HCT116 (cell line): ENCODE data around the gene ACSL6. TPM values are rescaled to one million over a fixed set of nuclear protein-coding genes. Genes with fewer than 3 reads are reported as not detected.

Experiments
- ATAC-seq: fragments of 200-7000 bp; cut with Tn5 transposase; 2 replicates; pipeline ENCODE4 v1.9.1; 2020; ENCODE audit warnings: mild to moderate bottlenecking, moderate library complexity
- BruUV-seq: library from RNA; stranded (reverse); fragments of 400-500 nt; replicated peaks from 2 replicates; lab custom pipeline; 2021; lab: Mats Ljungman, UMichigan
- CTCF ChIA-PET: fragments of 300-600 bp; sonication (Branson Sonifier 250); formaldehyde crosslinking; loops from one replicate; lab custom pipeline; 2021; ENCODE audit warnings: antibody characterized with exemption; lab: Charles Lee
- POLR2A ChIA-PET: fragments of 300-600, 350-600 bp; sonication (Branson Sonifier 250); formaldehyde crosslinking; loops from one replicate; lab custom pipeline; 2021; ENCODE audit warnings: antibody characterized with exemption; lab: Charles Lee
- RAD21 ChIA-PET, 2 experiments: fragments of 300-600 bp; sonication (Branson Sonifier 250); formaldehyde crosslinking; loops; one replicate each; lab custom pipeline; 2023; ENCODE audit warnings: low total read pairs in 2 of 2; ENCODE audit not compliant: uncharacterized antibody in 2 of 2, unreplicated experiment in 2 of 2, low non-redundant PET in 1 of 2; lab: Charles Lee
- DNase-seq: peaks from one replicate; pipeline ENCODE4 v3.0.0-alpha.2; 2010; ENCODE audit warnings: low read depth, low spot score
- H2AFZ ChIP-seq: fragments of 200-600 bp; shearing (Covaris generic), sonication (generic); 2 replicates; pipeline ENCODE4 v1.6.1; 2017; ENCODE audit warnings: low read depth, mixed run types, mixed read lengths, antibody characterized with exemption, low read length; ENCODE audit not compliant: poor library complexity, severe bottlenecking
- H3K27ac ChIP-seq: 2 replicates; pipeline ENCODE4 v1.5.1; 2012; ENCODE audit warnings: low read depth, low read length
- H3K27me3 ChIP-seq: fragments of 200-600 bp; sonication (generic); 2 replicates; pipeline ENCODE4 v1.6.1; 2016; ENCODE audit warnings: mixed run types, low read length, mixed read lengths; ENCODE audit not compliant: insufficient read depth
- H3K36me3 ChIP-seq, 2 experiments: fragments of 200-500 bp in 1 of 2; fragments of 200-600 bp in 1 of 2; sonication (Bioruptor generic) in 1 of 2; sonication (generic) in 1 of 2; 2 replicates each; pipeline versions ENCODE4 v1.5.1 to v1.6.1; 2014 to 2016; ENCODE audit warnings: low read length in 2 of 2, inconsistent platforms in 1 of 2, mixed read lengths in 1 of 2, mixed run types in 1 of 2; ENCODE audit not compliant: insufficient read depth in 2 of 2, control insufficient read depth in 1 of 2
- H3K4me1 ChIP-seq, 2 experiments: fragments of 200-600 bp in 1 of 2; sonication (generic) in 1 of 2; 2 replicates each; pipeline versions ENCODE4 v1.5.1 to v1.6.1; 2012 to 2017; ENCODE audit warnings: low read length in 2 of 2, inconsistent platforms in 1 of 2, mild to moderate bottlenecking in 1 of 2, mixed read lengths in 1 of 2, mixed run types in 1 of 2, moderate library complexity in 1 of 2; ENCODE audit not compliant: insufficient read depth in 2 of 2, control insufficient read depth in 1 of 2
- H3K4me2 ChIP-seq: fragments of 200-600 bp; sonication (generic); 2 replicates; pipeline ENCODE4 v1.6.1; 2017; ENCODE audit warnings: mixed run types, low read length, mixed read lengths
- H3K4me3 ChIP-seq, 2 experiments: fragments of 200-600 bp in 1 of 2; sonication (generic) in 1 of 2; replicated peaks in 1 of 2; 2 replicates each; pipeline ENCODE4 v1.5.1; 2011 to 2016; ENCODE audit warnings: low read length in 2 of 2, control low read depth in 1 of 2, low read depth in 1 of 2, mild to moderate bottlenecking in 1 of 2, mixed read lengths in 1 of 2, mixed run types in 1 of 2
- H3K79me2 ChIP-seq: fragments of 200-600 bp; sonication (generic); 2 replicates; pipeline ENCODE4 v1.6.1; 2017; ENCODE audit warnings: mild to moderate bottlenecking, mixed run types, low read length, moderate library complexity, mixed read lengths; ENCODE audit not compliant: insufficient read depth
- H3K9ac ChIP-seq: fragments of 200-600 bp; sonication (generic); 2 replicates; pipeline ENCODE4 v1.6.1; 2016; ENCODE audit warnings: low read length, mixed read lengths
- H3K9me2 ChIP-seq: fragments of 200-600 bp; sonication (generic), shearing (Covaris generic); 2 replicates; pipeline ENCODE4 v1.6.1; 2017; ENCODE audit warnings: mixed run types, mild to moderate bottlenecking, moderate library complexity; ENCODE audit not compliant: insufficient read depth
- H3K9me3 ChIP-seq, 2 experiments: fragments of 200-500 bp in 1 of 2; fragments of 200-600 bp in 1 of 2; sonication (Bioruptor generic) in 1 of 2; sonication (generic) in 1 of 2; 2 replicates each; pipeline ENCODE4 v1.6.1; 2014 to 2017; ENCODE audit warnings: low read length in 2 of 2, mixed read lengths in 2 of 2, inconsistent platforms in 1 of 2, low read depth in 1 of 2, mild to moderate bottlenecking in 1 of 2, mixed run types in 1 of 2, moderate library complexity in 1 of 2; ENCODE audit not compliant: control insufficient read depth in 1 of 2, insufficient read depth in 1 of 2
- H4K20me1 ChIP-seq: fragments of 200-600 bp; sonication (generic), shearing (Covaris generic); 2 replicates; pipeline ENCODE4 v1.6.1; 2017; ENCODE audit warnings: mixed run types, mild to moderate bottlenecking, moderate library complexity; ENCODE audit not compliant: insufficient read depth
- CTCF ChIP-seq, 3 experiments: fragments of 200-600 bp in 1 of 3; sonication (generic) in 1 of 3; IDR thresholded peaks in 2 of 3; conservative IDR thresholded peaks in 1 of 3; 2 replicates each; pipeline ENCODE4 v1.5.1; 2012 to 2017; ENCODE audit warnings: low read depth in 2 of 3, low read length in 2 of 3, antibody characterized with exemption in 1 of 3, borderline replicate concordance in 1 of 3, control low read depth in 1 of 3, mild to moderate bottlenecking in 1 of 3, mixed read lengths in 1 of 3, mixed run types in 1 of 3, moderate library complexity in 1 of 3; ENCODE audit not compliant: insufficient read depth in 1 of 3
- FOSL1 ChIP-seq: IDR thresholded peaks from 2 replicates; pipeline ENCODE4 v1.6.1; 2012; ENCODE audit warnings: low read depth
- JUND ChIP-seq: IDR thresholded peaks from 2 replicates; pipeline ENCODE4 v1.6.1; 2012
- POLR2A ChIP-seq: IDR thresholded peaks from 2 replicates; pipeline ENCODE4 v1.7.0; 2011; ENCODE audit warnings: borderline replicate concordance; ENCODE audit not compliant: insufficient read depth, insufficient read length; ENCODE audit errors: extremely low read depth
- RAD21 ChIP-seq: IDR thresholded peaks from 2 replicates; pipeline ENCODE4 v1.6.1; 2012; ENCODE audit warnings: low read depth, mild to moderate bottlenecking
- SIN3A ChIP-seq: IDR thresholded peaks from 2 replicates; pipeline ENCODE4 v1.6.1; 2012; ENCODE audit warnings: low read depth
- SP1 ChIP-seq: IDR thresholded peaks from 2 replicates; pipeline ENCODE4 v1.6.1; 2012; ENCODE audit warnings: low read depth
- SRF ChIP-seq: IDR thresholded peaks from 2 replicates; pipeline ENCODE4 v1.6.1; 2012; ENCODE audit warnings: low read depth
- ZBTB33 ChIP-seq: IDR thresholded peaks from 2 replicates; pipeline ENCODE4 v1.6.1; 2011; ENCODE audit warnings: mild to moderate bottlenecking, low read length, moderate library complexity; ENCODE audit not compliant: insufficient replicate concordance; ENCODE audit errors: extremely low read depth
- ZFX ChIP-seq: fragments of 450-650 bp; IDR thresholded peaks from 2 replicates; pipeline ENCODE4 v1.6.1; 2017
- intact Hi-C: fragments of 100-400 bp; cut with micrococcal nuclease; formaldehyde crosslinking; loops from 2 replicates; pipeline ENCODE4 v1.10.0; 2022
- total RNA-seq: library from RNA; stranded (reverse); gene quantifications from one replicate; pipeline ENCODE4 v1.2.1, GENCODE V29; 2021; ENCODE audit not compliant: unreplicated experiment

Gene ACSL6
- total RNA-seq, 1 experiment from 2014 or later = 2.3 TPM

GRCh38 chr5:132054031-132054696 is 42.7 kb upstream of the ACSL6 start:
- no peak overlapping the region for H3K27ac ChIP-seq
- no peaks in the 10 kb centered on the region for H3K27me3 ChIP-seq
- CTCF ChIA-PET = interaction anchor here (2.4 kb wide), 1 partner anchor 9 kb away, joined by 9 read pairs; no protein-coding TSS in a partner anchor
- no peaks in the 10 kb centered on the region for H3K79me2 ChIP-seq
- TF ChIP-seq ZBTB33 (no peak), JUND (no peak), SRF (no peak), SIN3A (no peak), FOSL1 (no peak), RAD21 (no peak)
- TF ChIP-seq, all 23 proteins: peak for 0
- H2AFZ ChIP-seq = no peak overlapping the region
- H3K4me2 ChIP-seq = no peak overlapping the region
- H3K9me3 ChIP-seq = no peaks in the 10 kb centered on the region
- no TSS peak for BruUV-seq
- H3K4me3 ChIP-seq = no peak overlapping the region
- DNase-seq = no peak
- no peaks in the 10 kb centered on the region for H3K9me2 ChIP-seq
- no peaks in the 10 kb centered on the region for H4K20me1 ChIP-seq
- ChIA-PET RAD21 (no interaction called here), POLR2A (no interaction called here)
- no peaks in the 10 kb centered on the region for H3K4me1 ChIP-seq
- no peak for ATAC-seq
- intact Hi-C loops = no loop called here
- H3K36me3 ChIP-seq = no peaks in the 10 kb centered on the region
- no peak overlapping the region for H3K9ac ChIP-seq

- Histone ChIP-seq H3K27me3 (no peaks in the 10 kb centered on the region), H4K20me1 (no peaks in the 10 kb centered on the region), H3K36me3 (no peaks in the 10 kb centered on the region), H2AFZ (no peak overlapping the region), H3K27ac (no peak overlapping the region), H3K9ac (no peak overlapping the region), H3K9me3 (no peaks in the 10 kb centered on the region), H3K9me2 (no peaks in the 10 kb centered on the region)
- BruUV-seq = no TSS peak
- ChIA-PET POLR2A (no interaction called here), RAD21 (no interaction called here)
- DNase-seq (no peak), ATAC-seq (no peak)
- intact Hi-C loops = no loop called here
- TF ChIP-seq CTCF (IDR thresholded peaks at IDR 0.05 in 2 of 3, conservative IDR thresholded peaks at IDR 0.05 in 1 of 3; ENCODE audit: borderline replicate concordance in 1 of 3, insufficient read depth in 1 of 3, low read depth in 2 of 3, low read length in 2 of 3) (no peak), ZFX (no peak), POLR2A (no peak), SP1 (no peak)
- TF ChIP-seq, all 23 proteins: peak for 0
- Histone ChIP-seq H3K4me2 (no peak overlapping the region), H3K4me3 (no peak overlapping the region), H3K4me1 (no peaks in the 10 kb centered on the region), H3K79me2 (no peaks in the 10 kb centered on the region)
- CTCF ChIA-PET = interaction anchor here (2.4 kb wide), 1 partner anchor 10 kb away, joined by 9 read pairs; no protein-coding TSS in a partner anchor
Observed at GRCh38 chr5:132053483-132053882, 42.0 kb upstream of the ACSL6 start.
